Stimulated activated CD8-positive, alpha-beta memory T cell treated with anti-CD3 and anti-CD28 coated beads, Interleukin-12 subunit alpha, Interleukin-12 subunit beta, amount 100 ng/mL, for 24 hours (primary cell): ENCODE results near the gene DPP6.

Source experiments
- DNase-seq: peaks from one replicate; pipeline ENCODE4 v3.0.0-alpha.2; 2020; ENCODE audit errors: extremely low read depth

The DPP6 gene

DNA sequence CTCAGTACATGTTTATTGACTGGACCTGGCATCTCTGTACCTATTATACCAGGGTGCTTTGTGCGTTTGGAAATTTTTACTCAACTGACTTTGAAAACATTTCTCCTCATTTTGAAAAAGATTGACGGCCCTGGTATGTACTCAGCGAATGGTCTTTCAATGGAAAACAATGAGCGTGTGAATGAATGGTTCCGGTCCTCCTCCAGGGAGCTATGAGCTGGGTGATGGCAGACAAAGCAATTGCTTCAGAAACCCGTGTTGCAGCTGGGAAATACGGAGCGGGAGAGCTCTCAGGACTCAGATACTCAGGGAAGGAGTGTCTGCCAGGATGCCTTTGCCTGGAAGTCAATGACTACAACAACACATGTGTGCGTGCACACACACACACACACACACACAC, 824.8 kb downstream of the DPP6 start:
- DNase-seq = no peak

DNA sequence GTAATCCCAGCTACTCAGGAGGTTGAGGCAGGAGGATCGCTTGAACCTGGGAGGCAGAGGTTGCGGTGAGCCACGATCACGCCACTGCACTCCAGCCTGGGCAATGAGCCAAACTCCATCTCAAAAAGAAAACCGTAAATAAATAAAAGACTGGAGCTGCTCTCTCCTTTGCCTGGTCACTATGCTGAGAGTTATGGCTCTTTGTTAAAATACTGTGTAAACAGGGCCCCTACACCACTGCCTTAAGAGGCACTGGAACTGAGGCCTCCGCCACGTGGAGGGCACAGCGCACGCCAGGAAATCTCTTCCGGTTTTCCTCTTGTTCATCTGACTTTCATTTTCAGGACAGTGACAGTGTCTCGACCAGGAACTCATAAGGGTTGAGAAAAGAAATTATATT, 827.4 kb downstream of the DPP6 start:
- DNase-seq = no peak

GRCh38 chr7:154880513-154880912, 828.3 kb downstream of the DPP6 start:
- no peak for DNase-seq

GRCh38 chr7:154881026-154881425, 828.8 kb downstream of the DPP6 start:
- no peak for DNase-seq

- DNase-seq = no peak
Measured at GRCh38 chr7:154881526-154881925, 829.3 kb downstream of the DPP6 start.

DNA sequence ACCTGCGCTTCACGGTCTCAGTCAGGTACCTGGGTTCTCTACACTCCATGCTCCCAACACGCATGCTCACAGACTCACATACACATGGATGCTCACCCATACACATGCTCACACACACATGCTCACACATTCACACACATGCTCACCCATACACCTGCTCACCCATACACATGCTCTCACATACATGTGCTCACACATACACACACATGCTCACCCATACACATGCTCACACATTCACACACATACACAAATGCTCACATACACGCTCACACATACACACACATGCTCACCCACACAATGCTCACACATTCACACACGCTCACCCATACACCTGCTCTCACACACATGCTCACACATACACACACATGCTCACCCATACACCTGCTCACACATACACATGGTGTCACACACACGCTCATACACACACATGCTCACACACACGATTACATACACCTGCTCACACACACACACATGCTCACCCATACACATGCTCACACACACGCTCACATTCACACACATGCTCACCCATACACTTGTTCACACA, 830.8 kb downstream of the DPP6 start:
- DNase-seq = no peak

DNA sequence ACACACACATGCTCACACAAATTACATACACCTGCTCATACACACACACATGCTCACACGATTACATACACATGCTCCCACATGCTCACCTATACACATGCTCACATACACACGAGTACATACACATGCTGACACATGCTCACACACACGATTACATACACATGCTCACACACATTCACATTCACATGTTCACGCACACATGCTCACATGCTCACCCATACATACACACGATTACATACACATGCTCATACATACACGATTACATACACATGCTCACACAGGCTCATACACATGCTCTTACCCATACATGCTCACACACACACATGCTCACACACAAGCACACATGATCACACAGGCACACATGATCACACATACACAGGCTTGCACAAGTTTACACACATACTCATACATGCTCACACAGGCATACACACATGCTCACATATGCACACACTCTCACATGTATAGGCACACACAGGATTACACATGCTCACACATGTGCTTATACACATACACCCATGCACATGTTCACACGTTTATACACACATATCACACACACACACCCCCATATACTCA, 832.2 kb downstream of the DPP6 start:
- DNase-seq = no peak

GRCh38 chr7:154886591-154886990, 834.4 kb downstream of the DPP6 start:
- DNase-seq = no peak

DNA sequence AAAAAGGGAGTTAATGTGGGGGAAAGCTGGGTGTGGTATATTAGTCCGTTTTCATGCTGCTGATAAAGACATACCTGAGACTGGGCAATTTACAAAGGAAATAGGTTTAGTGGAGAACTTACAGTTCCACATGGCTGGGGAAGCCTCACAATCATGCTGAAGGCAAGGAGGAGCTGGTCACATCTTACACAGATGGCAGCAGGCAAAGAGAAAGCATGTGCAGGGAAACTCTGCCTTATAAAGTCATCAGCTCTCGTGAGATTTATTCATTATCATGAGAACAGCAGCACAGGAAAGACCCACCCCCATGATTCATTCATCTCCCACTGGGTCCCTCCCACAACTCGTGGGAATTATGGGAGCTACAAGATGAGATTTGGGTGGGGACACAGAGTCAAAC, 836.5 kb downstream of the DPP6 start:
- no peak for DNase-seq

GRCh38 chr7:154892459-154892858, 840.3 kb downstream of the DPP6 start:
- no peak for DNase-seq

GRCh38 chr7:154896076-154896475, 843.9 kb downstream of the DPP6 start:
- DNase-seq = no peak

GRCh38 chr7:154898973-154899855, 847.0 kb downstream of the DPP6 start:
- DNase-seq = no peak

- DNase-seq = no peak
Measured at GRCh38 chr7:154899862-154900261, 847.7 kb downstream of the DPP6 start.

DNA sequence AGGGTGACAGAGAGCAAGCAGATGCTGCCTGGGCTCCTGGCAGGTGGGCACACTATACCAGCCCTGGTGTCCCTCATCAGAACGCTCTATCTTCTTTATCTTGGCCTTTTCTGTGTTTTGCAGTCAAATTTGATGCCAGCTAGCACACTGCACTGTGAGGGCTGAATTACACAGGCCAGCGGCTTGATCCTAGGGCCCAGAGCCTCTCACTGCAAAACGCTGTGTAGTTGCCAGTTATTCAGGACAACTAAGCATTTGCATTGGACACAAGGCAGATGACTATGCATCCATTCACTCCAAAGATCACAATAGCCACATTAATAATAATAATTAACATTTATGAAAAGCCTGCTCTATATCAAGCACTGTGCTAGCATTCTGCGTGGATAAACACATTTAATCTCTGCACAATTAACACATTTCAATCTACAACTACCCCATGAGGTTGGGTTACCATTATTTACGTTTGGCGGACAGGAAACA, 850.4 kb downstream of the DPP6 start:
- no peak for DNase-seq

DNA sequence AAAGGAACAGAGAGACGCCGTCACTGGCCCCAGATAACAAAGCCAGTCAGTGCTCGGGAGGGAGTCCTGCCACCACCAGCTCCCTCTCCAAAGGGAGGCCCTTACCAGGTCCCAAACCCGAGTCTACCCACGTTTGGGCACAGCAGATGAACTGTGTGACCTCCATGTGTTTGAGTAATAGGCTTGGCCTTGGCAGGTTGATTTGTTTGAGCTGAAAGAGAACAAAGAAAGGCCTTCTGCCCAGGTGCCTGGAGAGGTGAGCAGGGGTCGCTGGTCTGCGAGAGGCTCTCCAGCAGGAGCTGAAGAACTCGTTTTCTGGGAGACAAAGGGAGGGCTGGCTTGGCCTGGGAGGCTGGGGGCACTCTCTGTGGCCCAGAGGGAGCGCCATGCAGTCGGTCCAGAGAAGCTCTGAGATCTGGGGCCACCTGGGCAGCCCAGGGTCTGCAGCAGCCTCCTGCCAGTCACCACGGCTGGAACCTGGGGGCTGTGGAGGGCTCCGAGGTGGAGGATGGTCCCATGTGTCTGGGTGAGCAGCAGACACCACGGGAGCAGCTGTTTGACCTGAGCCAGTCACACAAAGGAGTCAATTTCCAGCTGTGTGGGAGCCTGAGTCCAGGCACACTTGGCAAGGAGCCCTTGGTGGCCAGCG, 851.0 kb downstream of the DPP6 start:
- DNase-seq = no peak

DNA sequence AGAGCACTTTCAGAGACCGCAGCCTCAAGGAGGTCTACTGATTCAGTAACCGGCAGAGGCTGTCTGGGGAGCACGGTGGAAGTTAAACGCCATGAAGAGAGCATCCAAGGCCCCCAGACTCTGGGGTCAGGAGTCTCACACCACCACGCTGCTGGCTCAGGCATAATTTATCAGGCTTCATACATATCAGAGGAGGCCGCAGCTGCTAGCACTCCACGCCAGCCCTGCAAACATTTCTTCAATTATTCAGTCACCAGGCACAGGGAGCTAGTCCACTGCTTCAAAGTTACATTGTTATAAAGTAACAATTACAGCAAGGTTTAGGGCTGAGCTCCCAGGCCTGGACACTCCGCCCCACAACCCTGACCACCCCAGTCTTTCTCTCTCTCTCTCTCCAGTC, 852.9 kb downstream of the DPP6 start:
- DNase-seq = no peak

DNA sequence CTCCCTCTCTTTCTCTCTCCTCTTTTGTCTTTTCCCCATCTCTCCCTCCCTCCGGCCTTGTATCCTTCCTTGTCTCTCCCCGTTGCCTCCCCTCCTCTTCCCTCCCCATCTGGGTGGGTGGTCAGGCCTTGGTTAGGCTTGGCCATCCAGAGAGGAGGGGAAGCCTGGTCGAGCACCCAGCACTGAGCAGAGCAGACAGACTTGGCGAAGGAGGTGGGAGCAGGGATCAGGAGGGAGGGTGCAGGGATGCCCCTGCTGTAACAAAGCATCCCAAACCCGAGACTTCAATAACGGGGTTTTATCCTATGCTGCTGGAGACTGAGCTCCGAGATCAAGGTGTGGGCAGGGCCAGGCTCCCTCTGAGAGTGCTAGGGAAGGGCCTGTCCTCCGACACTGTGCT, 853.4 kb downstream of the DPP6 start:
- DNase-seq = no peak

DNA sequence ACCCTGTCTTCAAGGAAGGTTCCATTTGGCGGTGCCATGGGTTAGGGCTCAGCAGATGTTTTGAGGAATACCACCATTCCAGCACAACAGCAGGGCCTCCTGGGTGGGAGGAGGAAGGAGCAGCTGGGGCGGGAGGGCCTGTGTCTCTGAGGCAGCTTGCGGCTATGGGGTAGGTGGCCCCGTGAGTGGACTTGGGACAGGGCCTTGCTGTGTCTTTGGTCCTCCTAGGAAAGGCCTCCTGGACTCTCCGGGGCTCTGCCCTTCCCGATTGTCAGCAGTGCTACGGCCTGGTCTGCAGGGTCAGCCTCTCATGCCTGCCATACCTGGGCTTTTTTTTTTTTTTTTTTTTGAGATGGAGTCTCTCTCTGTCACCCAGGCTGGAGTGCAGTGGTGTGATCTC, 854.0 kb downstream of the DPP6 start:
- DNase-seq = no peak

- no peak for DNase-seq
Measured at GRCh38 chr7:154906736-154907355, 854.6 kb downstream of the DPP6 start.

GRCh38 chr7:154907651-154908620, 855.7 kb downstream of the DPP6 start:
- DNase-seq = no peak
